AG10803 (cell line): Measurements from ENCODE around the gene REPS1.

ENCODE experiments used
- DNase-seq: peaks from one replicate; pipeline ENCODE4 v3.0.0; 2010; ENCODE audit warnings: low read depth
- H3K4me3 ChIP-seq: 2 replicates; pipeline ENCODE4 v1.5.1; 2011; ENCODE audit warnings: mild to moderate bottlenecking, low read length, control low read depth
- TF ChIP-seq, protein P1 (sequence below): conservative IDR thresholded peaks from 2 replicates; pipeline ENCODE4 v1.5.1; 2011; ENCODE audit warnings: mild to moderate bottlenecking, low read length, control low read depth, inconsistent platforms

Gene REPS1

DNA sequence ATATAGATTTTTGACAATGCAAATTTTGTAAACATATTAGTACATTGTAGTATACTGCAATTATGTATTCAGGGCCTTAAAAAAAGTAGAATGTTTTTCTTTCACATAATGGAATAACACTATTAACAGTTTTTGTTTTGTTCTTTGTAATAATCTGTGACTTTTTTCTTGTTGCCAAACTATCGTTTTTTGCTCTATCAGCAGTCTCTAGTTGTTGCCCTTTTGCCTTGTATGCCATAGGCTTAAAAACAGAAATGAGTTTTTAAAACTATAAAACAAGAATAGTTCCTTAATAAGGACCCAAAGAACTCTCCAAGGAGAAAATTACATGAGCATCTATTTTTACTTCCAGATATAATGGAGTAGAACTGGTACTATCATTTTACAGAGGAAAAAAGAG, 29.5 kb downstream of the REPS1 start:
- H3K4me3 ChIP-seq: no peak overlapping the region
- TF ChIP-seq, protein P1, sequence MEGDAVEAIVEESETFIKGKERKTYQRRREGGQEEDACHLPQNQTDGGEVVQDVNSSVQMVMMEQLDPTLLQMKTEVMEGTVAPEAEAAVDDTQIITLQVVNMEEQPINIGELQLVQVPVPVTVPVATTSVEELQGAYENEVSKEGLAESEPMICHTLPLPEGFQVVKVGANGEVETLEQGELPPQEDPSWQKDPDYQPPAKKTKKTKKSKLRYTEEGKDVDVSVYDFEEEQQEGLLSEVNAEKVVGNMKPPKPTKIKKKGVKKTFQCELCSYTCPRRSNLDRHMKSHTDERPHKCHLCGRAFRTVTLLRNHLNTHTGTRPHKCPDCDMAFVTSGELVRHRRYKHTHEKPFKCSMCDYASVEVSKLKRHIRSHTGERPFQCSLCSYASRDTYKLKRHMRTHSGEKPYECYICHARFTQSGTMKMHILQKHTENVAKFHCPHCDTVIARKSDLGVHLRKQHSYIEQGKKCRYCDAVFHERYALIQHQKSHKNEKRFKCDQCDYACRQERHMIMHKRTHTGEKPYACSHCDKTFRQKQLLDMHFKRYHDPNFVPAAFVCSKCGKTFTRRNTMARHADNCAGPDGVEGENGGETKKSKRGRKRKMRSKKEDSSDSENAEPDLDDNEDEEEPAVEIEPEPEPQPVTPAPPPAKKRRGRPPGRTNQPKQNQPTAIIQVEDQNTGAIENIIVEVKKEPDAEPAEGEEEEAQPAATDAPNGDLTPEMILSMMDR: no peak
- no peak for DNase-seq

DNA sequence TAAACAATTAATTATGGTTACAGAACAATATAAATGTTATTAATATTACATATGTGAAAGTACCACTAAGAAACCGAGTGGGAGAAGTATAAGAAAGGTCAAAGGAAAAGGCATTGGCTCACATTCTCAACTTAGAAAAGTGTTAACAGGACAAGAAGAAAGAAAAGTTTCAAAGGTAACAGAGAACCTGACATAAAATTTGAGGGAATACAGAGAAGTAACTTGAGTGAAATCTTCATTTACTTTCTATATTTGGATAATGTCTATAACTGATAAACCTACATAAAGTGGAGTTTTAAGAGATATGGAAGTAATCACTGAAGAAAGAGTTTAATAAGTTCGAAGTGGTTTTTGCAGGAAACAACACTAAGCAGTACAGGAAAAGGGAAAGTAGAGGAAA, 30.1 kb downstream of the REPS1 start:
- TF ChIP-seq, protein P1: no peak
- no peak for DNase-seq
- no peak overlapping the region for H3K4me3 ChIP-seq

DNA sequence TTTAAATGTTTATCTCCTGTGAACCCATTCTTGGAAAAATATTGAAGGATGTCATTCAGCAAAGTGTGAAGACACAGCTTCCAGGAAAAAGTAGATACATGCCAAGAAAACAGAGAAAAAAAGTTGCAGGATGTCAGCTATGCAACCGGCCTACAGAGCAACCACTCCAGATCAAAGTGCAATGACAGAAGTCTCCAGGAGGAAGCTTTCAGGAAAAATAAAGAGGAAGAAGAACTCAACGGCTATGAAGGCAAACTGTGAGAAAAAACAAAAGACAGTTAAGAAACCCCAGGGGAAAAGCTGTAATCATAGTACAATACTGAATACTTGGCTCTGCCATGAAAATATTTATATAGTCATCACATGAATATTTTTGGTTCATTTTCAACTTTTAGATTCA, 30.6 kb downstream of the REPS1 start:
- no peak overlapping the region for H3K4me3 ChIP-seq
- TF ChIP-seq, protein P1: no peak
- peak; percentile 60 for DNase-seq

DNA sequence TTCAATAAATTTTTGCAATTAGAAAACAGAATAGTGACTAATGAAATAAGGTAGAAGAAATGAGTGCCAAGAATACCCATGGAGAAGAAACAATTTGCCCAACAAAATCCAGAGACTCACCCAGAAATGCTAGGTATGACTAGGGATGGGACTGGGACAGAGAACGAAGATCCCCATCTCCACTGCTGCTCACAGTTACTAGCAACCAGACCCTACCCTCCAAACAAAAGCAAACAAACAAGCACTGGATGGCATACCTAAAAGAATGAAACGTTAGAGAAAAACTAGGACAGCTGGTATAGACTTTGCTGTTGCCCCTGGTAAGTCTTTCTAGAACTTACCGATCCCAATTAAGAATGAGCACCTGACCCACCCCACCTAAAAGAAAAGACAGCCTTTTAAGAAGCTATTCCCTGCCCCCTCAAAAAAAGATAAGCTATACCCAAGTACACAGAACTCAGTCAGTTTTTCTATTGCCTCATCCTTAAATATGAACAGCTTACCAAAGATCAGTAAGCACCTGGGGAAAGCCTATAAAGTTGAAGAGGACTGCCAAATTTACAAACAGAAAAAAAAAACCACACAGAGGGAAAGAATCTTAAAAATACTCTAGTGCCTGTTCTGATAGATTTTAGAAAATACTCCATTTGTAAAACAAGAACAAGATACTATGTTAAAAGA, 31.7 kb downstream of the REPS1 start:
- DNase-seq: no peak
- TF ChIP-seq, protein P1: no peak
- H3K4me3 ChIP-seq: no peak overlapping the region

DNA sequence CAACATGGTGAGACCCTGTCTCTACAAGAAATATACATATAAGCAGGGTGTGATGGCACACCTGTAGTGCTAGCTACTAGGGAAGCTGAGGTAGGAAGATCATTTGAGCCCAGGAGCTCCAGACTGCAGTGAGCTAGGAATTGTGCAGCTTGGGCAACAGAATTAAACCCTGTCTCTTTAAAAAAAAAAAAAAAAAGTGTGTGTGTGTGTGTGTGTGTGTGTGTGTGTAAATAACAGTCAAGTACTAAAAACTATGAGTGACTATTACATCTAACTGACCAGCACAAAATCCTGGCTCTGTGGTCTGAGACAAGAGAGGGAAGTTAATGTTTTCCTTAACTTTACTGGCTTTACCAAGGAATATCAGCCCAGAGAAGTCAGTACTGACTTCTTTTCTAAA, 32.8 kb downstream of the REPS1 start:
- no peak for DNase-seq
- TF ChIP-seq, protein P1: no peak
- no peak overlapping the region for H3K4me3 ChIP-seq

DNA sequence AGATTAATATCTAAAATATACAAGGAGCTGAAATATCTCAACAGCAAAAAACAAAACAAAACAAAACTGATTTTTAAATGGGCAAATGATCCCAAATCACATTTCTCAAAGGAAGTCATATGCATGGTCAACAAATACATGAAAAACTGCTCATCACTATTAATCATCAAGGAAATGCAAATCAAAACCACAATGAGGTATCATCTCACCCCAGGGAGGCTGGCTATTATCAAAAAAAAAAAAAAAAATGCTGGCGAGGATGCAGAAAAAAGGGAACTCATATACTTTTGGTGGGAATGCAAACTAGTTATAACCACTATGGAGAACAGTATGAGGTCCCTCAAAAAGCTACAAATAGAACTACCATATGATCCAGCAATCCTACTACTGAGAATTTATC, 34.6 kb downstream of the REPS1 start:
- H3K4me3 ChIP-seq: no peak overlapping the region
- DNase-seq: peak; percentile 26
- TF ChIP-seq, protein P1: no peak

DNA sequence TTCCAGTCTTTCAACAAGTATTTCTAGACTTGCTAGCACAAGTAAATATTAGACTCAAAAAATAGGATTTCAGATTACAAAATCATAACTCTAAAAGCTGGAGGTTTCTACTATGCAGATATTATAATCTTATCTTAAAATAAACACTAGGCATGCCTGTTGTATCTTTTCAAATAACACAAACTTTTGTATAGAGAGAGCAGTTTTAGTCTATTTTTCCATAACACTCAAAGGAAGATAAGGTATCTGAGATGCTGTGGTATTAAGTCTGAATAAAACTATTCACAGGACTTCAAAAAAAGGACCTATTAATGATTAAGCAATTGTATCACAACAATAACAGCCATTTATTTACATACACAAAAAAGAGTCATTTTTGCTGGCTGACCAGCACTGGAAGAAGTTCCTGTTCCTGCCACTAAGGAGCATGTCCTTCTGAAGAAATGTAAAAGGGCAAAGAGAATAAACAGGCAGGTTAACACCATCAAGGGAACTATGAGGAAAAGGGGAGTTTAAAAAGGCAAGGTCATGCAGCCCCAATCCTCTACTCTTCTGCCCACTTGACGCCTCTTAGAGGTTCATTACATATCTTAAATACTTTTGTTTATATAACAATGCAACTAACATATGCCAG, 39.4 kb downstream of the REPS1 start:
- H3K4me3 ChIP-seq: no peak overlapping the region
- TF ChIP-seq, protein P1: no peak; the same call in 1 of the 2 replicates
- no peak for DNase-seq
